Measurements from ENCODE around the gene RNF121. TPM values are rescaled to one million over a fixed set of nuclear protein-coding genes. Genes with fewer than 3 reads are reported as not detected.

The RNF121 gene
- total RNA-seq, 2 donors from 2014 or later, result 17.9 to 24.4 TPM

DNA sequence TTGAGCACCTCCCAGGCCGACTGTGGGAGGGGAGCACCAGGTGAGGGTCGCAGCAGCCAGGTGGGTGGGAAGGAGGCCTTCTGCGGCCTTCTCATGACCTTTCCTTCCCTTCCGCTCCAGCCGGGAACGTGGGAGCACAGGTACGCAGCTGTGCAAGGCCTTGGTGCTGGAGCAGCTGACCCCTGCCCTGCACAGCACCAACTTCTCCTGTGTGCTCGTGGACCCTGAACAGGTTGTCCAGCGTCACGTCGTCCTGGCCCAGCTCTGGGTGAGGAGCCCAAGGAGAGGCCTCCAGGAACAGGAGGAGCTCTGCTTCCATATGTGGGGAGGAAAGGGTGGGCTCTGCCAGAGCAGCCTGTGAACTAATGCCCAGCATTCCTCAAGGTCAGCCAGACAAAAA is 72.4 kb downstream of the RNF121 start:
- TF ChIP-seq CTCF (IDR thresholded peaks at IDR 0.05) (no peak), POLR2A (IDR thresholded peaks at IDR 0.05) (no peak)
- no peak overlapping the region for H3K4me3 ChIP-seq
- no peaks in the 10 kb centered on the region for H3K9me3 ChIP-seq
- ATAC-seq (no peak), DNase-seq (no peak)
- H3K36me3 ChIP-seq (replicated peaks in 1 of 2; ENCODE audit: insufficient read depth in 1 of 2, low read depth in 2 of 2), result peaks cover 31 to 35% of the 10 kb centered on the region in 2 donors
- intact Hi-C loops (cut with DNase I), result no loop called here
- H3K27ac ChIP-seq, result no peak overlapping the region
- peaks cover 16% of the 10 kb centered on the region for H3K4me1 ChIP-seq
- H3K27me3 ChIP-seq, result no peaks in the 10 kb centered on the region
- 65% methylated on average over 11 of the region's 11 CpGs; no CpG with 5 or more reads in 1 of the 2 donors for WGBS, 2 donors

DNA sequence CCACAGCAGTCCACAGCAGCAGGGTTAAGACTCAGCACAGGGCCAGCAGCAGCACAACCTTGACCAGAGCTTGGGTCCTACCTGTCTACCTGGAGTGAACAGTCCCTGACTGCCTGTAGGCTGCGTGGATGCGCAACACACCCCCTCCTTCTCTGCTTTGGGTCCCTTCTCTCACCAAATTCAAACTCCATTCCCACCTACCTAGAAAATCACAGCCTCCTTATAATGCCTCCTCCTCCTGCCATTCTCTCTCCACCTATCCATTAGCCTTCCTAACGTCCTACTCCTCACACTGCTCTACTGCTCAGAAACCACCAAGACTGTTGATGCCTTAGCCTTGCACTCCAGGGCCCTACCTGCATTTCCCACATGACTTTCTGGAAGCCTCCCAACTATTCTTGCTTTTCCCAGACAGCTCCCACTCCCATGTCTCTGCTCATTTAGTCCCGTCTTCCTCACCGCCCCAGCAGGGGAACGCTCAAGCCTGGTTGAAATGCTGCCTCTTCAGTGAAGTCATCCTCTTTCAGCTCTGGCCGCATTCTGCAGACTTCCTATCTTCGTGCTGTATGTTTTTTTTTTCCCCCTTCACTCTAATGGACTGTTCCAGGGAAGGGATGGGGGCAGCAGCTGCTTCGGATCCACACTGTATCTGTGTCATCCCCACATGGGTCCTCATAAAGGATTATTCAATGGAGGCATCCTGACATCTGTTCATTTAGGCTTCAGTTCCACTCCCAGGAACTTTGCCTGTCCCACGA is 73.2 kb downstream of the RNF121 start:
- no peak for ATAC-seq
- H3K27ac ChIP-seq, result no peak overlapping the region

DNA sequence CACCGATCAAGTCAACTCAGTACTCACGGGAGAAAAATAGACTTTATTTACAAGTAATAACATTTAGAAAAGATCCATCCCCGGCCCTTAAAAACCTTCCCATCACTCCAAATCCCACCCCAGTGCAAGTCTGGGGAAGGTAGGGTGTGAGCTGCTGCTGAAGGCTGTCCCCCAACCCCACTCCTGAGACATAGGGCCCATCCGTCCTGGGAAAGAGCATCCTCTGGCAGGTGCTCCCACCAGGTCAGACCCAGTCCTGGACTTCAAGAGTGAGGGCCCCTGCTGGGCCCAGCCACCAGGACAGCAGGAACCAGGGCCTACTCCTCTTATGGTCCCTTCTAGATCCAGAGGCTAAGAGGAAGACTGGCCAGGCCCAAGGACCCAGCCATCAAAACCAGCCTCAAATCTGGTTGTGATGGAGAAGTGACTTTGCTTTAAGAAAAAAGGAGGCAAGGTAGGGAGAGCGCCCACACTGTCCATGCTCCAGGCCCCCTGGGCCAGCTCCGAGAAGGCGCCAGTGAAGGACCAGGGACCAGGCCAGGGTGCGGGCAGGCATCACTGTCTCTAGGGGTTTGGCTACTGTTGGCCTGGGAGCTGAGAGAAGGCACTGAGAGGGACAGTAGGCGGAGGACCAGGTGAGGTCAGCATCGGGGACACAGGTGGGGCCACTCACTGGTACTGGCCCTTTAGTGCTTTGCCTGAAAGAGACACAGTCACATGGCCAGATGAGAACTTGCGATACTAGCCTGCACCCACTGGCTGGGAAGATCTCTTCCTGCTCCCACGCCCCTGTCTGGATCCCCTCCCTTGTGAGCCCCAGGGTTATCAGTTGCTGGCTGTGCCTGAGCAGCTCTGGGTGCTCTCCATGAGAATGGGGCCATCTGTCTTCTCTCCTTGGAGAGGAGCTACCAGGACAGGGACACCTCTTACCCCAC is 74.3 kb downstream of the RNF121 start:
- DNase-seq (no peak), ATAC-seq (no peak)
- TF ChIP-seq POLR2A (IDR thresholded peaks at IDR 0.05) (no peak), CTCF (IDR thresholded peaks at IDR 0.05) (no peak)
- intact Hi-C loops (cut with DNase I), result no loop called here
- no peak overlapping the region for H3K4me3 ChIP-seq
- H3K27me3 ChIP-seq, result no peaks in the 10 kb centered on the region
- H3K27ac ChIP-seq, result no peak overlapping the region
- peaks cover 46 to 53% of the 10 kb centered on the region in 2 donors for H3K36me3 ChIP-seq (replicated peaks in 1 of 2; ENCODE audit: insufficient read depth in 1 of 2, low read depth in 2 of 2)
- H3K4me1 ChIP-seq, result peaks cover 16% of the 10 kb centered on the region
- no peaks in the 10 kb centered on the region for H3K9me3 ChIP-seq
- WGBS, 2 donors, result 82 to 88% methylated on average over 9 to 12 of the region's 12 CpGs

More for the DNA sequence above, 73.2 kb downstream of the RNF121 start:
- TF ChIP-seq POLR2A (IDR thresholded peaks at IDR 0.05), result no peak
- TF ChIP-seq CTCF (IDR thresholded peaks at IDR 0.05), result no peak
- Histone ChIP-seq H3K36me3 (replicated peaks in 1 of 2; ENCODE audit: insufficient read depth in 1 of 2, low read depth in 2 of 2) (peaks cover 36 to 42% of the 10 kb centered on the region in 2 donors), H3K4me3 (no peak overlapping the region), H3K27me3 (no peaks in the 10 kb centered on the region), H3K4me1 (peaks cover 16% of the 10 kb centered on the region), H3K9me3 (no peaks in the 10 kb centered on the region)
- DNase-seq, result no peak
- WGBS, 2 donors, result 61 to 64% methylated on average over 10 of the region's 10 CpGs
- intact Hi-C loops (cut with DNase I), result no loop called here

DNA sequence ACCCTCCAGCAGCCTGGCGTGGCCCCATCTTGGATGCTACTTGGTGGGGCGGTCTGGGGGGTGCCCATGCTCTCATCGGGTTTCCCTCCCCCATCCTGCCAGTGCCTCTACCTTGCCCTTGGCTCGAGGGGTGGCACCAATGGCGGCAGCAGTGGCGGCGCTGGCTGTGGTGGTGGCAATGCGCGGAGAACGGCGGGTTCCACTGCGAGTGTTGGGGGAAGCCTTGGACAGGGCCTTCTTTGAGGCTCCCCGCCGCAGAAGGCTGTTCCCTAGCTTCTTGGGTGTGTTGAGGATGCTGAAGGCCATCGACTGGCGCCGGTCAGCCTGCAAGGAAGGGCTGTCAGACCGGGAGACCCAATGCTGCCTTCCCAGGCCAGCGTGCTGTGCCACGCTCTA is 74.9 kb downstream of the RNF121 start:
- no peak overlapping the region for H3K27ac ChIP-seq

More for the DNA sequence above, 74.9 kb downstream of the RNF121 start:
- no peak overlapping the region for H3K4me3 ChIP-seq
- DNase-seq (no peak), ATAC-seq (no peak)
- 94 to 96% methylated on average over 9 to 20 of the region's 20 CpGs for WGBS, 2 donors
- TF ChIP-seq CTCF (IDR thresholded peaks at IDR 0.05) (no peak), POLR2A (IDR thresholded peaks at IDR 0.05) (no peak)
- H3K36me3 ChIP-seq (replicated peaks in 1 of 2; ENCODE audit: insufficient read depth in 1 of 2, low read depth in 2 of 2), result peaks cover 52 to 58% of the 10 kb centered on the region in 2 donors
- intact Hi-C loops (cut with DNase I), result no loop called here
- no peaks in the 10 kb centered on the region for H3K27me3 ChIP-seq
- no peaks in the 10 kb centered on the region for H3K9me3 ChIP-seq
- peaks cover 16% of the 10 kb centered on the region for H3K4me1 ChIP-seq
